GM12892 (cell line): Measurements from ENCODE around the gene ENAH.

Source experiments
- POLR2A ChIP-seq: IDR thresholded peaks from 2 replicates; pipeline ENCODE4 v1.6.1; 2011; ENCODE audit warnings: low read depth, low read length, control low read depth
- POLR2AphosphoS5 ChIP-seq: IDR thresholded peaks from 2 replicates; pipeline ENCODE4 v1.6.1; 2011; ENCODE audit warnings: low read depth, low read length, control low read depth
- TAF1 ChIP-seq: IDR thresholded peaks from 2 replicates; pipeline ENCODE4 v1.6.1; 2011; ENCODE audit warnings: low read depth, mild to moderate bottlenecking, control low read depth, low read length, borderline replicate concordance

- TF ChIP-seq POLR2A (no peak), POLR2AphosphoS5 (no peak), TAF1 (no peak)
Measured at GRCh38 chr1:225652729-225653462, at the start of gene ENAH.
